HepG2 (cell line): ENCODE results near the gene ATP6V1C2. TPM values are rescaled to one million over a fixed set of nuclear protein-coding genes. Genes with fewer than 3 reads are reported as not detected.

Source experiments
- CENPX ChIP-seq: sonication (generic); formaldehyde crosslinking; IDR thresholded peaks from 2 replicates; pipeline ENCODE4 v1.9.0; 2021; ENCODE audit warnings: mild to moderate bottlenecking, missing genetic modification reagents, moderate library complexity
- GATAD2A ChIP-seq: IDR thresholded peaks from 2 replicates; pipeline ENCODE4 v1.6.1; 2016
- GMEB2 ChIP-seq: IDR thresholded peaks from 2 replicates; pipeline ENCODE4 v1.6.1; 2016; ENCODE audit warnings: missing biosample characterization, missing genetic modification reagents, low read depth
- NCOA2 ChIP-seq: sonication (generic); formaldehyde crosslinking; IDR thresholded peaks from 2 replicates; pipeline ENCODE4 v1.8.0; 2022; ENCODE audit warnings: inconsistent platforms
- NFRKB ChIP-seq: fragments of 450-650 bp; IDR thresholded peaks from 2 replicates; pipeline ENCODE4 v1.6.1; 2017
- RERE ChIP-seq: IDR thresholded peaks from 2 replicates; pipeline ENCODE4 v1.6.1; 2016; ENCODE audit warnings: low read depth, missing genetic modification reagents, missing compliant biosample characterization
- TOPORS ChIP-seq: sonication (generic); formaldehyde crosslinking; IDR thresholded peaks from 2 replicates; pipeline ENCODE4 v1.8.0; 2023; ENCODE audit warnings: mild to moderate bottlenecking, missing genetic modification reagents
- ZBTB39 ChIP-seq: sonication (generic); formaldehyde crosslinking; IDR thresholded peaks from 2 replicates; pipeline ENCODE4 v1.5.0; 2020; ENCODE audit warnings: missing genetic modification reagents
- ZNF3 ChIP-seq: IDR thresholded peaks from 2 replicates; pipeline ENCODE4 v1.7.0; 2017; ENCODE audit warnings: inconsistent platforms
- ZNF704 ChIP-seq: sonication (generic); formaldehyde crosslinking; IDR thresholded peaks from 2 replicates; pipeline ENCODE4 v1.8.1; 2023; ENCODE audit warnings: mild to moderate bottlenecking, inconsistent platforms, moderate library complexity, missing genetic modification reagents, borderline replicate concordance
- ZNF782 ChIP-seq: sonication (generic); formaldehyde crosslinking; IDR thresholded peaks from 2 replicates; pipeline ENCODE4 v1.4.0; 2020; ENCODE audit warnings: missing genetic modification reagents, mild to moderate bottlenecking, borderline replicate concordance
- polyA plus RNA-seq, 8 experiments: library from polyadenylated mRNA; depleted of rRNA in 3 of 8; stranded (reverse) in 7 of 8; unstranded in 1 of 8; fragments of >200 nt; fragmentation: Illumina TruSeq in 4 of 8; extraction: Trizol in 4 of 8; gene quantifications; 2 replicates each; pipeline versions ENCODE4 v1.2.1 to v1.2.3, GENCODE V29; 2011 to 2016; ENCODE audit warnings: low read depth in 4 of 8, missing spikeins in 1 of 8, mixed read lengths in 1 of 8; ENCODE audit not compliant: insufficient read depth in 1 of 8
- total RNA-seq, 5 experiments: library from RNA; depleted of rRNA; stranded (reverse); fragments of >200 nt; fragmentation: Illumina TruSeq; extraction: Trizol; gene quantifications; 2 replicates each; pipeline ENCODE4 v1.2.3, GENCODE V29; 2016; ENCODE audit warnings: low read depth in 1 of 5

The ATP6V1C2 gene
- total and polyA plus RNA-seq, 2 of the 13 experiments (the other 11 are each of a cell fraction or from before 2014, with no cell fraction given), result 0.04 to 0.29 TPM

GRCh38 chr2:10832203-10832936 is 110.9 kb downstream of the ATP6V1C2 start (continued):
- TF ChIP-seq NCOA2 (CRISPR knock-in tag) (no peak), ZNF3 (no peak), TOPORS (CRISPR knock-in tag) (no peak), ZNF782 (CRISPR knock-in tag) (0 out of 2 replicates have a peak, but pooled peaks have one; percentile 62), ZNF704 (no peak; the same call in 1 of the 2 replicates), CENPX (no peak), NFRKB (no peak), GMEB2 (CRISPR knock-in tag) (no peak), GATAD2A (CRISPR knock-in tag) (no peak; the same call in 1 of the 2 replicates), ZBTB39 (CRISPR knock-in tag) (no peak), RERE (CRISPR knock-in tag) (no peak)
